H4 (cell line): ENCODE data around the gene AGFG2. TPM values are rescaled to one million over a fixed set of nuclear protein-coding genes. Genes with fewer than 3 reads are reported as not detected.
"Not testable (repeated sequence)": the region's sequence is repeated elsewhere in the genome, so short reads cannot be mapped to it uniquely, and the experiment has no call there.

Experiments used
- DNase-seq: peaks from one replicate; pipeline ENCODE4 v3.0.0-alpha.2; 2015; ENCODE audit warnings: low spot score
- total RNA-seq: library from RNA; depleted of rRNA; stranded (reverse); fragments of >200 nt; shearing (Covaris generic); gene quantifications from 2 replicates; pipeline ENCODE4 v1.2.3, GENCODE V29; 2014

AGFG2 gene
- total RNA-seq, 1 experiment from 2014 or later: 4.9 TPM

DNA sequence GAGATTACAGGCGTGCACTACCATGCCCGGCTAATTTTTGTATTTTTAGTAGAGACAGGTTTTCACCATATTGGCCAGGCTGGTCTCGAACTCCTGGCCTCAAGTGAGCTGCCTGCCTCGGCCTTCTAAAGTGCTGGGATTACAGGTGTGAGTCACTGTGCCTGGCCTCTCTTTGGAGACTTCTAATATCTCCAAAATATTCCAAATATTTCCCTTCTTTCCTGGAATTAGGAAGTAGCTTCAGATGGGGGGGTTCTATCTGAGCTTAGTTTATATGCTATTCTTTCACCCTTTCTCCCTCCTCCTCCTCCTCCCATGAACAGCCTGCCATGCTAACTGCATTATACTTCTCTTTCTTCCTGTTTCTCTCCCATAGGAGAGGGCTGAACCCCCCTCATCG lies 9.4 kb downstream of the AGFG2 start:
- not testable (repeated sequence) for DNase-seq

DNA sequence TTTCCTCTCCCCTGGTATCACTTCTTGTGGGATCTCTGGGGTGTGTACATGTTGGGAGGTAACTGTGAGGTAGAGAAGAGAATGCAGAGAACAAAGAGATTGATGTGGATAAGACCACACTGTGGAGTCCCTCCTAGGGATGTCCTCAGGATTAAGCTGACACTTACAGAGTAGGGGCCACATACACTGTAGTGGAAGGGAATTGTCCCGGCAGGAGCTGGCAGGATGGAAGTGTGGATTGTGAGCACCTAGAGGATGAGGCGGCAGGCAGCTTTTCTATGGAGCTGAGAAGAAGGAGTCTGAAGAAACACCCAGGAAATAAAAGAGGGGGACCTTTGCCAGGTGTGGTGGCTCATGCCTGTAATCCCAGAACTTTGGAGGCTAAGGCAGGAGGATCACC lies 13.5 kb downstream of the AGFG2 start:
- no peak for DNase-seq

DNA sequence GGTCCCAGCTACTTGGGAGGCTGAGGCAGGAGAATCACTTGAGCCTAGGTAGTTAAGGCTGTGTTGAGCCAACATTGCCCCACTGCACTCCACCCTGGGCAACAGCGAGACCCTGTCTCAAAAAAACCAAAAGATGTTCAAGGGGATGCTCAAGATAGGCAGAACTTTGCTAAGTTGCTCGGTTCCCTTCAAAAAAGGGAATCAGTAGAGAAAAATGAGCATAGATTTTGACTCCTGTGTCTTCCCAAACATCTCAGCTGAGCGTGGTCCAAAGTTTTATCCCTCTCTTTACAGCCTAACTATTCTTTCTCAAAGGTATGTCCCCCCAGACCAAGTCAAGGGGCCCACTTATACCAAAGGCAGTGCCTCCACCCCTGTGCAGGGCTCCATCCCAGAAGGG lies 14.0 kb downstream of the AGFG2 start:
- DNase-seq: no peak

DNA sequence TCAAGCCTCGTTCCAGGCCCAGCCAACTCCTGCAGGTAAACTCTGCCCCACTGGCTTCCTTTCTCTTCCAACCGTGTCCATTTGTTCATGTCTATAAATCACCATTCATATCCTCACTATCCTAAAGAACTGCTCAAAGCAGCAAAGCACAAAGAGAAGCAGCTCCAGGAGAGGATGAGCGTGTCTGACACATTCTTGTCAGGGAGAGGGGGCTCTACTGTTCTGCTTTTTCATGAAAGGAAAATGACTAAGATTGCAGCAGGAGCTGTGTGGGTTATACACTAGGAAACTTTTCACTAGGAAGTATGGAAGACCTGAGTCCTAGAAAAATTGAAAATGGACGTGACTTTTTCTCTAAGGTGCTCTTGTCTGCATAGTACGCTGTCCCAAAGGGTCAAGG lies 16.7 kb downstream of the AGFG2 start:
- no peak for DNase-seq

DNA sequence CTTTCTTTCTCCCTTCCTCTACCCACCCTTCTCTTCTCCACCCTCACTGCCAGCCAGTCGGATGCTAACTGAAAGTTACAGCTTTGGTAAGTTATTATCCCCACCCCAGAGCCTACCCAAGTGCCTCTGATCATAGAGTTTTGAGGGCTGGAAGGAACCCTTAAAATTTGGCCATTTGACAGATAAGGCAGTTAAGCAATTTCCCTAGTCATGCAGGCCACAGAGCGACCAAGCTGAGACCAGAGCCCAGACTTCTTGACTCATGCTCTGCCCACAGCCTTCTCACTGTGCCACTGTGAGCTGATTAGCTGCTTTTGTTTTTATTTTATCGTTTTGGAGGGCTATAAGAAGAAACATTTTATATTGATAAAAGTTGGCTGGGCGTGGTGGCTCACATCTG lies 17.5 kb downstream of the AGFG2 start:
- DNase-seq: no peak

DNA sequence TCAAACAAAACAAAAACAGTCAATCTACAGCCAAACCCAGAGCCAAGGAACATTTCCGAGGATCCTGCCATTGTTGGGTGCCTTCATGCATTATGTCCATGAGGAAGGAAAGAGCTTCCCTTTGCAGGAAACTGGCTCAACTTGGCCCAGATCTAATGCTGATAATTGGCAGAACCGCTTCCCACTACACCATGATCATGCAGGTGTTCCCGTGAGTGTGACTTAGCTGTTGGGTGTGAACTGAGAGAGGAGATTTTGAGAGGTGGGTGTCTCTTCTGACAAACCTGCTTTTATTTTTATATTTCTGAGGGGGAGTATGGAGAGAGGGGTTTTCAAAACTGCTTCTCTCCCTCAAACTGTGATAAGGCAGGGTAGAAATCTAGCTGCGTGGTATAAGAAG lies 20.1 kb downstream of the AGFG2 start:
- no peak for DNase-seq

DNA sequence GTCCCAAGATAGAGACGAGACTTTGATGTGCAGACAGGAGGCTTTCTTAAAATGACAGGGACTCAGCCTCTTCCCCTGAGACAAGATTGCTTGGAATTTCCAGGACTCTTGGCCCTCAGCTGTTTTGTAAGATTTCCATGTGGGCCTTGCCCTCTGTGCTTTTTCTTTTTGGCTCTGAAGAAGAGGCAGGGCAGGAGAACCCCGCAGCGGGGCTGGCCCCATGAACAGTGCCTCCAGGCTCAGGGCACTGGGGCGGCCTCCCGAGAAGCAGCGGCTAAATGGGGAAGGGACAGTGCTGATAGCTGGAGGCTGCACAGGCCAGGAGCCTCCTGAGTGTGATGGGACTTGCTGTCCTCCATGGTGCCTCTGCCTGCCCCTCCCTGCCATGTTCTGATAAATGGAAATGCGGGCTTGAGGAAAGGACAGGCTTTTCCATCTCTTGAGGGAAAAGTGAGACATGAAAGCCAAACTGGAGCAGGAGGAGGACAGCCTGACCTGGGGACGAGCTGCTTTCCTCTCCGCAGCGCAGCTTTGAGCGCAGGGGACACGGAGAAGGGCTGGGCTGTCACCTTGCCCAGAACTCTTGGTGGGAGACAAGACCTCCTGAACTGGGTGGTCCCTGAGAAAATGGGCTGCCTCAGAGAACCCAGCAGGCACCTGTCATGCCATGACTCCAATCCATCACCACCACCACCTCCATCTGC lies 22.6 kb downstream of the AGFG2 start:
- no peak for DNase-seq

DNA sequence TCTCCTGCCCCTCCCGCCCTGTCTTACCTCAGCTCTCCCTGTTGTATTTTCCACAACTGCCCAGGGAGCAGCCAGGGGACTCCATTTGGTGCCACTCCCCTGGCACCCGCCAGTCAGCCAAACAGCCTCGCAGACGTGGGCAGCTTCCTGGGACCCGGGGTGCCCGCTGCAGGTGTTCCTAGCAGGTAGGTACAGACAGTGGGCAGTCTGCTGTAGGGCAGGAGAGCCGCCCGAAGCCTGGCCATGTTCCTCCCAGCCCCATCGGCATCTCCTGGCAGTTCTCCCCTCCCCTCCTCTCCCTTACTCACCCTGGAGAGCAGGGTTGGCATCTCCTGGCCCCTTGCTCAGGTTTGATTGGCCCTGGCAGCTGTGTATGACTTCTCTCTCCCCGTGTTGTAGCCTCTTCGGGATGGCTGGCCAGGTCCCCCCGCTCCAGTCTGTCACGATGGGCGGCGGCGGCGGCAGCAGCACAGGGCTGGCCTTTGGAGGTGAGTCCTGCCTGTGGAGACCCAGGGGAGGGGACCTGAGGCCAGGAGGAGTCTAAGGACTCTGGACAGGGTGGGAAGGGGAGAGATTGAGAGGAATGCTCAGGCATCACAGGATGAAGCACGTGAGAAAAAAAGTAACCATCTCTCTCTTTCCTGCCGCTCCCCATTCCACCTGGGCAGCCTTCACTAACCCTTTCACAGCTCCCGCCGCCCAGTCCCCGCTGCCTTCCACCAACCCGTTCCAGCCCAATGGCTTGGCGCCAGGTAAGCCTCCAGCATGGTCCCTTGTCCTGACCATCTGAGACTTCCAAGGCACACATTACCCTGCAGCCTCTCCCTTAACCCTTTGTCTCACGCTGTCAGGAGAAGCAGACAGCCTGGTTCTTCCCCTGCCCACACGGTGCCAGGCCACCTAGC lies 23.4 kb downstream of the AGFG2 start:
- DNase-seq: no peak

DNA sequence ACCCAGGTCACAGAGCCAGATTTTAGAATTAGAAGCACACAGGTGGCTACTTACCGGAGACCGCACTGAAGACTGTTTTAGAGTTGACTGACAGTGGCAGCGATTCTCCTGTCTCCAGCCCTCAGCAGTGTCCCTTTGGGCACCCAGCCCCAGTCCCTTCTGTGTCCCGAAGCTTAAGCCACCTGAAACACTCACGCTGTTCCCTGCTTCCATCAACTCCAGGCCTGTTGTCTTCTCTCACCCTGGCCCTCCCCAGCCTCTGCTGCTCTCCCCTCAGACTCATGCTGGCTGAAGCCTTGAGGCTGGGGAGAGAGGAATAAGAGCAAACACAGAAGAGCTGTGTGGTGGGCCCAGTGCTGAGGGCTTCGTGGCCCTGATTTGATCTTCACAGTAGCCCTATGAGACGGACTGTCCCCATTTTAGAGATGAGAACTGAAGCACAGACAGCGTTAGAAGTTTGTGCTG lies 24.1 kb downstream of the AGFG2 start:
- no peak for DNase-seq

DNA sequence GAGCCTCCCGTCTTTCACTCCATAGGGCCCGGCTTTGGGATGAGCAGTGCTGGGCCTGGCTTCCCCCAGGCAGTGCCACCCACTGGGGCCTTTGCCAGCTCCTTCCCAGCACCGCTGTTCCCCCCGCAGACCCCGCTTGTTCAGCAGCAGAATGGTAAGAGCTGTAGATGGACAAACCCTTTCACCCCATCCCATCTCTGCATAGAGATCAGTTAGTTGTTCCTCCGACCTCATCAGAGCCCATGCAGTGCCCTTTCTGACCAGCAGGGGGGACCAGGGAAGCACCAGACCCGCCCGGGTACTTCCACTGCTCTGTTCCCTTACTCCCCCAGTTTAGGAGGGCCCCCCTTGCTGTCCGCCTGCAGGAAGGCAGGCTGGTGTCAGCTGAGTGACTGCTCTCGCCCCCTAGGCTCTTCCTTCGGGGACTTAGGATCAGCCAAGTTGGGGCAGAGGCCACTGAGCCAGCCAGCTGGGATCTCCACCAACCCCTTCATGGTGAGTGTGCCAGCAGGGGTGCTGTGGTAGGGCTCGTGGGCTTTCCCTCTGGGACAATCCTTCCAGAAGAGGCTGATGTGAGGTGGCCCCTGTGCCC lies 24.9 kb downstream of the AGFG2 start:
- DNase-seq: peak; percentile 48

DNA sequence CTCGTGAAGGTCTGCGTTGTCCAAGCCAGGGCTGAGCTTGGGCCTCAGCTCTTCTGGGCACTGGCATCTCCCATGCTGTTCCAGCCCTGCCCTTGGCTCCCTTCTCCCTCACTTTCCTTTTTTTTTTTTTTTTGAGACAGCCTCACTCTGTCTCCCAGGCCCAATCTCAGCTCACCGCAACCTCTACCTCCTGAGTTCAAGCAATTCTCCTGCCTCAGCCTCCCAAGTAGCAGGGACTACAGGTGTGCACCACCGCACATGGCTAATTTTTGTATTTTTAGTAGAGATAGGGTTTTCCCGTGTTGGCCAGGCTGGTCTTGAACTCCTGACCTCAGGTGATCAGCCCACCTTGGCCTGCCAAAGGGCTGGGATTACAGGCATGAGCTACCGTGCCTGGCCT lies 25.4 kb downstream of the AGFG2 start:
- not testable (repeated sequence) for DNase-seq

DNA sequence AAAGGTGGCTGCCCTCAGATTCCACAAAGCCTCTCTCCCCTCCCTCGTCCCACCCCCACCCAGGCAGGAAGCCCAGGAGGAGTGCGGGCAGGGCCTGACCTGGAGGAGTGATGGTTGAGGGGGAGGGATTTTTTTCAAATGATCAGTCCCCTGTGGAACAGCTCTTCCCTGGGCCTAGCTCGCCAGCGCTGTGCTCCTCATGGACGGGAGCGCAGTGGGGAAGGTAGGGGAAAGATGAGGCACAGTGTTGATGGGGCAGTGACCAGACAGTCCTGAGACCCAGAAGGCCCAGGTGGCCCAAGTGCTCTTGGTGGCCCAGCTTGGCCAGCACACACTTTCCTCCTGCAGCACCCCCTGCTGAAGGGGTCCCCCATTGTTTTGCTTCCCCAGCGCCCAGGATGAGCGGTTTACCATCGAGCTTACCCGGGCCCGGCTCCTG lies 26.1 kb downstream of the AGFG2 start:
- DNase-seq: no peak

DNA sequence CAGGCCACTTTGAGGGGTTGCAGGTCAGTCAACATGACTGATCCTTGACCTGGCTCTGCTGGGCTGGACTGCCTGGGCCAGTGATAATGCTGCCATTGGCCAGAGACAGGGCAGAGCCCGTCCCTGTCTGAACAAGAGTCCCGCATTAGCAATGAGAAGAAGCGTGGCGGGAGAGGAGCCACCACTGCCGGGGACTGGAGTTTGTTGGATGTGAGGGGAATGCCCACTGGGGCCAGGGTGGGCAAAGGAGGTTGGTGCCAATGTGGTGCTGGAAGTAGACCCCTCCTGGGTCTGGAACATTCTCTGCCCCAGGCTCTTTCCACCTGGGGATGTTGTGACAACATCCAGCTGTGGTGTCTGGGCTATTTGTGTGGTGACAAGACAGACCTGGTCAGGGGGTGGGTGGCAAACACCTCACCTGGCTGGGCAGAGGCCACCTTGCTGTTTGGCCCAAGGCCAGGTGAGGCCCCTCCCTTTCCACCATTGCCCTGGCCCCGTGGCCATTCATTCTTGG lies 27.1 kb downstream of the AGFG2 start:
- DNase-seq: no peak

DNA sequence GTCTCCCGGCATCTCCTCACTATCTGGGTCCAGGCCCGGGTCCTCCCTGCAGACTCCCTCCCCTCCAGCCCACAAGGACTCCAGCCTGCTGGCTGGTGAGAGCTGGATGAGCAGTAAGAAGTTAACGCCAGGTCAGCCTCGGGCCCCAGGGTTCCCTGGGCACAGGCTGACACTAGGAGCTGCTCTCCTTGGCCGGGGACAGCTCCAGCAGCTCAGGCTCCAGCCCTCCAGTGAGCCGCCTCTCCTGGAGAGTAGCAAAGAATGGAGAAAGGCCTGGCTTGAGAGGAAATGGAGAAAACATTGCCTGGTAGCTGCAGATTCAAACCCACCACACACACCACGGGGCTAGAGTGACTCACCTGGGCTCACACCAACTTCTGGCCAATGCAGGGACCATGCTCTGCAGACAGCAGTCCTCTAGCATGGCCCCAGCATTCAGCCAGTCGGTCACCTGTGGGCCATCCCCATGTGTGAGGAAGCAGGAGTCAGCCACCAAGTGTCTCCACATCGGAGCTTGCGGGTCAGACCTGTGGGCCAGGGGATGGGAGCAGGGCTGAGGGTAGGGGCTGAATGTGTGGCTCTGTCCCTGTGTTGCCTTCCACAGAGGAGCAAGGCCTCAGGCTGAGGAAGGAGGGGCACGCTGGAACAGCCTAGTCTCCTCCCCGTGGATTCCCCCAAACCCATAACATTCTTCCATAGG lies 28.2 kb downstream of the AGFG2 start:
- DNase-seq: no peak

DNA sequence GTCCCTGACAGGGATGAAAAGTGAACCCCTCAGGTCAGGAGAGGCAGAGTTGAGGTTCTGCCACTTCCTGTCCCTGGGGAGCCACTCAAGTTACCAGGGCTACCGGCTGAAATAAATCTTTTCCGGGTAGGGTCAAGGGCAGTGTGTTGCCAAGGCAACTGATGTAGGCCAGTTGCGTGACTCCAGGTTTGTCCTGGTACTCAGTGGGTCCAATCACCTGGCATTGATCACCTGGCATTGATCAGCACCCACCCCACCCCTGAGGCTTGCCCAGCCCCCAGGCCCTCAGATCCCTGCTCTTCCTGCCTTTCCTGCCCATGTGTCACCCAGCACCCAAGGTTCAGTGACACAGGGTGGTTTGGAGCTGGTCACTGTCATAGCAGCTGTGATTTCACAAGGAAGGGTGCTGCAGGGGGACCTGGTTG lies 28.8 kb downstream of the AGFG2 start:
- no peak for DNase-seq

DNA sequence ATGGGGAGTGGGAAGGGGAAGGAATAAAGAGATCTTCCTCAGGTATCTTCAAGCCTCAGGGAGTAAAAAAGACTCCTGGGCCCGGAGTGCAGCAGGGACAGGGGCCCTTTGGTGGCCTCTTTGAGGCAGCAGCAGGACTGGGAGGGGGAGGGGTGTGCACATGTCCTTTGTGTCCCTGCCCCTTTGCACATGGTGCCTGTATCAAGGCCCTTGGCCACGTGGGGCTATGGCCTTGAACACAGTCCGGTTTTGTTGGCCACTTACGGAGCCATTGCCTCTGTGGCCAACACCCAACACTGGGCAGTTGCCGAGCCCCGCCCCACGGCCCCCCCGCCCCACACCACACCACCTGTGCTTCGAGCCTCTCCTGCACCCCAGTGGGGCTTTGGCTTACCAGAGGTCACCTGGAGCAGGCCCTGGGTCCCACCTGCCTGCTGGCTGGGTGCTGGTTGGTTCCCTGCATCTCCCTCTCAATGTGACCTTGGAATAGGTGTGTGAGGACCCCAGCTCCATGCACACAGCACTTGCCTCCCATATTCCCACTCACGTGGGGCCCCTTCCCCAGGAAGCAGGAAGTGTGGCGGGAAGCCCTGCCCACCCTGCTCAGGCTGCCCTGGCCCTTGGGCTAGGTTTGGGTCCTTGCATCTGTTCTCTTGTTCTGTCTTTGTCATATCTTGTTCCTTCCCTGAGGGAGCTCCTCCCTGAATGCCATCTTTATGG lies 29.3 kb downstream of the AGFG2 start:
- DNase-seq: no peak

DNA sequence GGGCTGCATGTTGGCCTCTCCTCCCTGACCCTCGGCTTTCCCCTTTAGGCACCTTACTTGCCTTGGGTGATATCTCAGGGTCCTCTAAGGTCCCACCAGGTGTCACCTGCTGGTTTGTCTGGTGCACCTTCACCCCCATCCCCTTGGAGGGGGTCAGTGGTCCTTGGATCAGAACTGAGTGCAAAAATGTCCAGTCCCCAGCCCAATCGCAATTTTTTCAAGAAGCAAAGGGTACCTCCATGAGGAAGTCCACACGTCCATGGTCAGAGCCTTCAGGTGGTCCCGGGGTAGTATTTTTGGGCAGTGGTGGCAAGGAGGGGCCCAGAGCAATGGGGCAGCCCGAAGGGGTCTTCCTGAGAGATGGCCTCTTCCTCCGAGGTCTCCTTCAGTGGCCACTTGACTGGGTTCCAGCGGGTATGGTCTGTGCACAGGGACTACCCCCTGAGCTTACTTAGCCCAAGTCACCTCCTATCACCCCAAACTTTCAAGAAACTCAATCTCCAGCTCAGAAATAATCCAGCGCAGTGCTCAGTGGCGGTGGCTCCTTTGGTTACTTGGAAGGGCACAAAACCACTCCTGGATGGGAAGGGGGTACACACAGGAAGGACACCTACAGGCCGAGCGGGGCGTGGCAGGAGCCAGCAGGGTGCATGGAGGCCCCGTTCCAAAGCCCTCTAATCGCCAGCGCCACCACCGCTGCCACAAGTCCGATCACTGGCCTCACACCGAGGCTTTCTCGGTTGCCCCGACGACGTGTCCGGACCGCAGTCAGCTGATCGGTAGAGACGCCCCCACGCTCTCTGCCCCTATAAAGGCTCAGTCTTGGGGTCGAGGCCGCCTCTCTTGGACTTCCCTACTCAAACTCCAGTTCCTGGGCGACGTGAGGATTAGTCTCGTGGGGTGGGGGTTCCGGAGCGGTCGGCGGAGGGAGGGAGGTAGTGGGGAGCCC lies 30.2 kb downstream of the AGFG2 start:
- no peak for DNase-seq

DNA sequence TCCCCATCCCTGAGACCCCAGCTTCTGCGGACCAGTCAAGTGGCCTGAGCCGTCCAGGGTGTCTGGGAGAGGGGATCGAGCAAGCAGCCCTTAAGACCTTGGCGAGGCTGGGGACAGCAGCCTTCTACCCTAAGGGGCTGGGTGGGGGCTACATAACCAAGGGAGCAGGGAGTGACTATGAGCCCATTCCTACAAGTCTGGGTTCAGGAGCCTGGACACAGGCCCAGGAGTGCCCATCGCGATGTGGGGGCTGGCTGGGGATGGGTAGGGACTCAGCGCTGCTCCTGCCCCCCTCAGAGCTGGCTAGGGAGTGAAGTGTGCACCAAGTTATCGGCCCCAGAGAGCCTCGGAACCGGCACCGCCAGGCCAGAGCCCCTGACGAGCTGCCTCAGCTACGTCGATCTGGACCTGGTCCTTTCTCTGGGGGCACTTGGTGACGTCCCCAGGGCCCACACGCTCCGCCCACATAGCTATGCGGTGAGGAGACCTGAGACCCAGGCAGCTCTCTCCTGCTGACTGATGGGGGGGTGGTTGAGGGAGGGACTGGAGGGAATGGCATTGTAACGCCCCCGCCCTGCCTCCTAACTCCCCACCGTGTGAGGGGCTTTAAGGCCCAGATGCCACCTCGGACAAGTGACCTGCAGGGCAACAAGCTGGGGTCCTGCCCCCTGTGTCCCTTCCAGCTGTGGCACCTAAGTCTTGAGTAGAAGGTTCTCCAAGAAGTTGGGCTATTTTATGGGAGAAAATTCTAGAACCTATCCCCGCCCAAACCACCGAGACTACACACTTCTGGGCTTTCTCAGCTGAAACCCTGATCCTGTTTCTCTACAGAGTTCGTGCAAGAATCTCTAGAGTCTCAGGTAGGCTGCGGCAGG lies 32.2 kb downstream of the AGFG2 start:
- no peak for DNase-seq

DNA sequence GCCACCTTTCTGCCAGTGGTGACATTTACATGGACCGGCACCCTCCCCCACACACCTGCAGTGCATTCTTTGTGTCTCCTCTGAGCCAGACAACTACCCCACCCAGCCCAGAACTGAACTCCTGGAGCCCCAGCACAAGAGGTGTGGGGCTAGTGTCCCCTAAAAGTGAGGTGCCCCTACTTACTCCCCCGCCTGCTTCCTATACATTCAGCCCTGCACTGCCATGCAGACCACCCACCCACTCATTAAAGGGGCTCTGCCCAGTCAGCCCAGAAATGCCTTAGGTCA lies 32.8 kb downstream of the AGFG2 start:
- DNase-seq: no peak
